Measurements from ENCODE around the gene NELFE.

DNA sequence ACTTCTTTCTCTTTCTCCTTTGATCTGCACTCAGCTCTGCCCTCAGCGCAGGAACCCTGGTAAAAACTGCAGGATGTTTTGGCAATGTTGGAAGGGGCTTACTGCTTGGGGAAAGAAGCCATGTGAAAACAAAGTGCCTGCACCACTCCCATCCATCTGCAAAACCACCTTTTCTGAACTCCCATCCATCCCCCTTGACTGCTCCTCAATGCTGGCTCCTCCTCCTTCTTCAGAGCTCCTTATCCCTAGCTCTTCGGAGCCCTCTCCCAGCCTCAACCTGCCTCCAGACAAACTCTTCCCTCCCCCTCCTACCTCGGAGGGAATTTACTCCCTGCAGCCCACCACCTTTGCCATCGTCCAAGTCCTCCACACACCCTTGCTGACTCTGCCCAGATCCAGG lies 52.6 kb downstream of the NELFE start:
- TF ChIP-seq, protein P1, sequence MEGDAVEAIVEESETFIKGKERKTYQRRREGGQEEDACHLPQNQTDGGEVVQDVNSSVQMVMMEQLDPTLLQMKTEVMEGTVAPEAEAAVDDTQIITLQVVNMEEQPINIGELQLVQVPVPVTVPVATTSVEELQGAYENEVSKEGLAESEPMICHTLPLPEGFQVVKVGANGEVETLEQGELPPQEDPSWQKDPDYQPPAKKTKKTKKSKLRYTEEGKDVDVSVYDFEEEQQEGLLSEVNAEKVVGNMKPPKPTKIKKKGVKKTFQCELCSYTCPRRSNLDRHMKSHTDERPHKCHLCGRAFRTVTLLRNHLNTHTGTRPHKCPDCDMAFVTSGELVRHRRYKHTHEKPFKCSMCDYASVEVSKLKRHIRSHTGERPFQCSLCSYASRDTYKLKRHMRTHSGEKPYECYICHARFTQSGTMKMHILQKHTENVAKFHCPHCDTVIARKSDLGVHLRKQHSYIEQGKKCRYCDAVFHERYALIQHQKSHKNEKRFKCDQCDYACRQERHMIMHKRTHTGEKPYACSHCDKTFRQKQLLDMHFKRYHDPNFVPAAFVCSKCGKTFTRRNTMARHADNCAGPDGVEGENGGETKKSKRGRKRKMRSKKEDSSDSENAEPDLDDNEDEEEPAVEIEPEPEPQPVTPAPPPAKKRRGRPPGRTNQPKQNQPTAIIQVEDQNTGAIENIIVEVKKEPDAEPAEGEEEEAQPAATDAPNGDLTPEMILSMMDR (conservative IDR thresholded peaks at IDR 0.05 in 1 of 2, IDR thresholded peaks at IDR 0.05 in 1 of 2; ENCODE audit: low read depth in 1 of 2, low read length in 2 of 2): no peak
- TF ChIP-seq EZH2 (IDR thresholded peaks at IDR 0.05; ENCODE audit: low read length, missing control alignments): no peak

Data from fibroblast of lung (primary cell).